ENCODE data around the gene SERGEF. TPM values are rescaled to one million over a fixed set of nuclear protein-coding genes. Genes with fewer than 3 reads are reported as not detected.

The SERGEF gene
- total RNA-seq, 2 donors from 2014 or later, result 27.3 to 32.0 TPM

DNA sequence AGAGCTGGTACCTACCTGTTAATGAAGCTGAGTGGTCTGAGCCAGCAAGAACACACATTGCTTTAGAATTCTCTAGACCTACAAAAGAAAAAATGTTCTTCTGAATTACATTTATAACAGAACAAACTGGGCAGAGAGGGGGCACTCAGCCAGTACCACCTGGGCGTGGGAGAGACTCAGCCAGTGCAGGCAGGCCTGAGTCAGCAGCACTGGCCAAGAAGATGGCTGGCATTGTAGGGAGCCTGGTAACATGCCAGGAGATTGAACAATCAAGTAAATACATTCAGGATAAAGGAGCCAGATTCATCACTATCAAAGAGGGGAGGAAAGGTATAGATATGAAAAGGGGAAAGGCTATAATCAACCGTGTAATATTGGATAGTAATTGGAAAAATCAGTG, 19.9 kb downstream of the SERGEF start:
- no peaks in the 10 kb centered on the region for H3K4me1 ChIP-seq (ENCODE audit: control insufficient read depth in 1 of 2, low read depth in 2 of 2)
- peaks cover 11% of the 10 kb centered on the region for H3K36me3 ChIP-seq
- no peak overlapping the region for H3K4me3 ChIP-seq
- H3K9me3 ChIP-seq, result no peaks in the 10 kb centered on the region
- DNase-seq (ENCODE audit: low spot score) (no peak), ATAC-seq (ENCODE audit: insufficient number of reproducible peaks, low FRiP score, low read depth) (no peak)
- no peak overlapping the region for H3K27ac ChIP-seq
- no peaks in the 10 kb centered on the region for H3K27me3 ChIP-seq (replicated peaks; ENCODE audit: insufficient read depth)
- no peak for TF ChIP-seq CTCF (IDR thresholded peaks at IDR 0.05)

- no peak overlapping the region for H3K4me3 ChIP-seq
- no peak overlapping the region for H3K27ac ChIP-seq
- peak; percentile 78 for TF ChIP-seq CTCF (IDR thresholded peaks at IDR 0.05)
- ATAC-seq (ENCODE audit: insufficient number of reproducible peaks, low FRiP score, low read depth) (no peak), DNase-seq (ENCODE audit: low spot score) (no peak)
- H3K27me3 ChIP-seq (replicated peaks; ENCODE audit: insufficient read depth), result no peaks in the 10 kb centered on the region
- H3K9me3 ChIP-seq, result no peaks in the 10 kb centered on the region
- H3K4me1 ChIP-seq (ENCODE audit: control insufficient read depth in 1 of 2, low read depth in 2 of 2), result peaks cover under 1 to 3% of the 10 kb centered on the region in 2 donors
- H3K36me3 ChIP-seq, result peaks cover 15% of the 10 kb centered on the region
Observed at GRCh38 chr11:17991783-17992433, 20.9 kb downstream of the SERGEF start.

DNA sequence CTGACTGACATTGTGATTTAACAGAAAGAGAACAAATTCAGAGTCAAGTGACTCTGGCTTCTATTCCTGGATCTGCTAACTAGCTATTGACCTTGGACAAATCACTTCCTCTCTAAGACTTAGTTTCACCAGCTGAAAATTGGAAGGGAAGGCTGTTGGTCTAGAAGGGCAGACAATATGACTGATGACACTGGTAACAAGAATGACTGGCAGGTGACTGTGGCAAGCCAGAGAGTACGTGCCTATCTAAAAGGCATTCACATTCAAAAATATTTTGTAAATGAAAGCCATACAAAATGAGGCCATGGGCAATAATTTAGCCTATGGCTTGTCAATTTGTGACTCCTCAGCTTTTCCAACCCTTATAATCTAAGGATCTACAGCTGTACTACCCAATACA, 23.5 kb downstream of the SERGEF start:
- Histone ChIP-seq H3K27me3 (replicated peaks; ENCODE audit: insufficient read depth) (no peaks in the 10 kb centered on the region), H3K27ac (no peak overlapping the region), H3K4me1 (ENCODE audit: control insufficient read depth in 1 of 2, low read depth in 2 of 2) (peaks cover 16 to 28% of the 10 kb centered on the region in 2 donors), H3K4me3 (no peak overlapping the region), H3K36me3 (peaks cover 11% of the 10 kb centered on the region), H3K9me3 (no peaks in the 10 kb centered on the region)
- no peak for TF ChIP-seq CTCF (IDR thresholded peaks at IDR 0.05)
- no peak for DNase-seq (ENCODE audit: low spot score)
- ATAC-seq (ENCODE audit: insufficient number of reproducible peaks, low FRiP score, low read depth), result no peak

- no peak for DNase-seq (ENCODE audit: low spot score)
- H3K4me1 ChIP-seq (ENCODE audit: control insufficient read depth in 1 of 2, low read depth in 2 of 2), result peaks cover 16 to 28% of the 10 kb centered on the region in 2 donors
- H3K27ac ChIP-seq, result no peak overlapping the region
- no peaks in the 10 kb centered on the region for H3K27me3 ChIP-seq (replicated peaks; ENCODE audit: insufficient read depth)
- ATAC-seq (ENCODE audit: insufficient number of reproducible peaks, low FRiP score, low read depth), result no peak
- peaks cover 11% of the 10 kb centered on the region for H3K36me3 ChIP-seq
- H3K4me3 ChIP-seq, result no peak overlapping the region
- no peak for TF ChIP-seq CTCF (IDR thresholded peaks at IDR 0.05)
- no peaks in the 10 kb centered on the region for H3K9me3 ChIP-seq
Observed at GRCh38 chr11:17988465-17988864, 24.4 kb downstream of the SERGEF start.

DNA sequence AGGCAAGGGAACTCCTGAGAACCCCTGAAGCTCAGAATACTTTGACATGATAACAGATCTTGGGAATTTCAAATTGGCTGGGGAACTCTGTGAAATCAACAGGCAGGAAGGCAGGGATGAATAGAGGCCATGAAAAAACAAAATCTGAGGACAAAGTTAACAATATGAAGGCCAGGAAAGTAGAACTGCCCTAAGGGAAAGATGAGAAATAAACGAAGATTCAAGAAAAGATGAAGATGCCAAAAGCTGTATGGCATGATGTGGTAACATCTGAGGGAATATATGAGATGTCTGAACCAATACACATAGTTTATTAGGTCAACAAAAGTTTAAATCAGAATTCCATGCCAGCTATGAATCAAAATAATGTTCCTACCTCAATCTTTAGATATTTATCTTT, 25.0 kb downstream of the SERGEF start:
- ATAC-seq (ENCODE audit: insufficient number of reproducible peaks, low FRiP score, low read depth) (no peak), DNase-seq (ENCODE audit: low spot score) (no peak)
- no peaks in the 10 kb centered on the region for H3K27me3 ChIP-seq (replicated peaks; ENCODE audit: insufficient read depth)
- H3K9me3 ChIP-seq, result no peaks in the 10 kb centered on the region
- peaks cover 11% of the 10 kb centered on the region for H3K36me3 ChIP-seq
- H3K27ac ChIP-seq, result peak overlapping the region; percentile 12 to 77
- H3K4me1 ChIP-seq (ENCODE audit: control insufficient read depth in 1 of 2, low read depth in 2 of 2), result peaks cover 16 to 28% of the 10 kb centered on the region in 2 donors
- TF ChIP-seq CTCF (IDR thresholded peaks at IDR 0.05), result no peak
- no peak overlapping the region for H3K4me3 ChIP-seq

All from thoracic aorta (tissue), 2 donors.